Endodermal cell (in vitro differentiated cells): ENCODE results near the gene MTHFSD. TPM values are rescaled to one million over a fixed set of nuclear protein-coding genes. Genes with fewer than 3 reads are reported as not detected.

Experiments
- DNase-seq: peaks from one replicate; pipeline ENCODE4 v3.0.0-alpha.2; 2017
- H3K27ac ChIP-seq: 2 replicates; pipeline ENCODE4 v1.5.1; 2013; ENCODE audit warnings: mild to moderate bottlenecking, low read depth, low read length, moderate library complexity
- H3K27me3 ChIP-seq: 2 replicates; pipeline ENCODE4 v1.6.1; 2013; ENCODE audit warnings: mild to moderate bottlenecking, low read length, moderate library complexity; ENCODE audit not compliant: insufficient read depth, control insufficient read depth, poor library complexity, severe bottlenecking
- H3K36me3 ChIP-seq: 2 replicates; pipeline ENCODE4 v1.7.0; 2013; ENCODE audit warnings: mild to moderate bottlenecking, low read length, moderate library complexity; ENCODE audit not compliant: control insufficient read depth, insufficient read depth
- H3K4me1 ChIP-seq: one replicate; pipeline ENCODE4 v1.7.0; 2013; ENCODE audit warnings: low read length; ENCODE audit not compliant: control insufficient read depth, insufficient read depth
- H3K4me3 ChIP-seq: 2 replicates; pipeline ENCODE4 v1.5.1; 2013; ENCODE audit warnings: mild to moderate bottlenecking, low read length, moderate library complexity
- H3K9ac ChIP-seq: 2 replicates; pipeline ENCODE4 v1.6.1; 2013; ENCODE audit warnings: mild to moderate bottlenecking, low read length, moderate library complexity; ENCODE audit not compliant: poor library complexity, severe bottlenecking; ENCODE audit errors: extremely low read depth
- H3K9me3 ChIP-seq: 2 replicates; pipeline ENCODE4 v1.6.1; 2013; ENCODE audit warnings: mild to moderate bottlenecking, low read length, moderate library complexity; ENCODE audit not compliant: control insufficient read depth
- H3K27ac Mint-ChIP-seq: 2 replicates; pipeline ENCODE4 v1.8.0; 2020; ENCODE audit warnings: mixed read lengths
- H3K27me3 Mint-ChIP-seq: 2 replicates; pipeline ENCODE4 v1.8.0; 2021; ENCODE audit warnings: mild to moderate bottlenecking, mixed read lengths; ENCODE audit not compliant: insufficient read depth
- H3K36me3 Mint-ChIP-seq: 2 replicates; pipeline ENCODE4 v1.8.0; 2020; ENCODE audit warnings: low read depth, mixed read lengths
- H3K4me1 Mint-ChIP-seq: 2 replicates; pipeline ENCODE4 v1.8.0; 2020; ENCODE audit warnings: mixed read lengths
- H3K4me3 Mint-ChIP-seq: 2 replicates; pipeline ENCODE4 v1.8.0; 2020; ENCODE audit warnings: mild to moderate bottlenecking, moderate library complexity, mixed read lengths
- H3K9me3 Mint-ChIP-seq: 2 replicates; pipeline ENCODE4 v1.8.0; 2020; ENCODE audit warnings: mild to moderate bottlenecking, mixed read lengths
- WGBS, 2 experiments: methylation state at CpG; one replicate each; pipeline versions ENCODE4 v1.1.5 to v1.1.7; 2013; ENCODE audit warnings: missing lambda C conversion rate in 2 of 2, mixed read lengths in 1 of 2; ENCODE audit not compliant: insufficient coverage in 1 of 2, insufficient read length in 1 of 2; 5-methylcytosine and 5-hydroxymethylcytosine counted together
- total RNA-seq, 2 donors: library from RNA; stranded (reverse); fragmentation: NEBNext Ultra II Directional in 1 of 2; extraction: Animal tissue kit (Norgen Biotek cat#: 25700) in 1 of 2; gene quantifications; 2 replicates in 1 of 2; 3 replicates in 1 of 2; pipeline ENCODE4 v1.2.1, GENCODE V29; 2021
- TF ChIP-seq, protein P1 (sequence below): fragments of 200-600 bp; sonication (generic); conservative IDR thresholded peaks from 2 replicates; pipeline ENCODE4 v1.5.0; 2021; ENCODE audit warnings: antibody characterized with exemption, mild to moderate bottlenecking

Gene MTHFSD
- total RNA-seq, 2 donors from 2014 or later = 15.0 to 25.8 TPM

DNA sequence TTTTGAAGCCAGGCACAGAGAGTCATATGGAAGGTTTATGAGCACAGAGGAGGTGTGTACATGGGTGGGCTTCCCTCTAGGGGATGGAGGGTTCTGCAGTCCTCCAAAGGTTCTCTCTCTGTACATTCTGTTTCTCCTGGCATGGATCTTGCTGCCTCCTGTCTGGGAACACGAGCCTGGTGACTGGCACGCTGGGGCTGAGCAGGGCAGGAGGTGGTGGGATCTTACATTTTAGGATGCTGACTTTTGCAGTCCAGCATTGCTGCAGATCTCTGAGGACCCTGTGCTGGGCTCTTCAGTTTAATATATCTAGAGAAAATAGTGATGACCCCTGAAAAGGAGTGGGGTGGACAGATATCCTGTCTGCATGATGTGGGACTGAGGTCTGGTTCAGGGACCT lies 46.3 kb upstream of the MTHFSD start:
- no peaks in the 10 kb centered on the region for H3K9me3 Mint-ChIP-seq
- peaks cover 17% of the 10 kb centered on the region for H3K27me3 Mint-ChIP-seq
- Histone ChIP-seq H3K4me1 (no peaks in the 10 kb centered on the region), H3K27me3 (peaks cover 11% of the 10 kb centered on the region), H3K4me3 (no peak overlapping the region), H3K27ac (no peak overlapping the region), H3K9ac (no peak overlapping the region), H3K36me3 (no peaks in the 10 kb centered on the region), H3K9me3 (no peaks in the 10 kb centered on the region)
- H3K36me3 Mint-ChIP-seq = no peaks in the 10 kb centered on the region
- WGBS, 2 experiments = 83 to 87% methylated on average over 1 to 2 of the region's 2 CpGs
- H3K4me1 Mint-ChIP-seq = peaks cover 7% of the 10 kb centered on the region
- no peak overlapping the region for H3K27ac Mint-ChIP-seq
- no peak overlapping the region for H3K4me3 Mint-ChIP-seq
- TF ChIP-seq, protein P1, sequence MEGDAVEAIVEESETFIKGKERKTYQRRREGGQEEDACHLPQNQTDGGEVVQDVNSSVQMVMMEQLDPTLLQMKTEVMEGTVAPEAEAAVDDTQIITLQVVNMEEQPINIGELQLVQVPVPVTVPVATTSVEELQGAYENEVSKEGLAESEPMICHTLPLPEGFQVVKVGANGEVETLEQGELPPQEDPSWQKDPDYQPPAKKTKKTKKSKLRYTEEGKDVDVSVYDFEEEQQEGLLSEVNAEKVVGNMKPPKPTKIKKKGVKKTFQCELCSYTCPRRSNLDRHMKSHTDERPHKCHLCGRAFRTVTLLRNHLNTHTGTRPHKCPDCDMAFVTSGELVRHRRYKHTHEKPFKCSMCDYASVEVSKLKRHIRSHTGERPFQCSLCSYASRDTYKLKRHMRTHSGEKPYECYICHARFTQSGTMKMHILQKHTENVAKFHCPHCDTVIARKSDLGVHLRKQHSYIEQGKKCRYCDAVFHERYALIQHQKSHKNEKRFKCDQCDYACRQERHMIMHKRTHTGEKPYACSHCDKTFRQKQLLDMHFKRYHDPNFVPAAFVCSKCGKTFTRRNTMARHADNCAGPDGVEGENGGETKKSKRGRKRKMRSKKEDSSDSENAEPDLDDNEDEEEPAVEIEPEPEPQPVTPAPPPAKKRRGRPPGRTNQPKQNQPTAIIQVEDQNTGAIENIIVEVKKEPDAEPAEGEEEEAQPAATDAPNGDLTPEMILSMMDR = no peak
- no peak for DNase-seq

DNA sequence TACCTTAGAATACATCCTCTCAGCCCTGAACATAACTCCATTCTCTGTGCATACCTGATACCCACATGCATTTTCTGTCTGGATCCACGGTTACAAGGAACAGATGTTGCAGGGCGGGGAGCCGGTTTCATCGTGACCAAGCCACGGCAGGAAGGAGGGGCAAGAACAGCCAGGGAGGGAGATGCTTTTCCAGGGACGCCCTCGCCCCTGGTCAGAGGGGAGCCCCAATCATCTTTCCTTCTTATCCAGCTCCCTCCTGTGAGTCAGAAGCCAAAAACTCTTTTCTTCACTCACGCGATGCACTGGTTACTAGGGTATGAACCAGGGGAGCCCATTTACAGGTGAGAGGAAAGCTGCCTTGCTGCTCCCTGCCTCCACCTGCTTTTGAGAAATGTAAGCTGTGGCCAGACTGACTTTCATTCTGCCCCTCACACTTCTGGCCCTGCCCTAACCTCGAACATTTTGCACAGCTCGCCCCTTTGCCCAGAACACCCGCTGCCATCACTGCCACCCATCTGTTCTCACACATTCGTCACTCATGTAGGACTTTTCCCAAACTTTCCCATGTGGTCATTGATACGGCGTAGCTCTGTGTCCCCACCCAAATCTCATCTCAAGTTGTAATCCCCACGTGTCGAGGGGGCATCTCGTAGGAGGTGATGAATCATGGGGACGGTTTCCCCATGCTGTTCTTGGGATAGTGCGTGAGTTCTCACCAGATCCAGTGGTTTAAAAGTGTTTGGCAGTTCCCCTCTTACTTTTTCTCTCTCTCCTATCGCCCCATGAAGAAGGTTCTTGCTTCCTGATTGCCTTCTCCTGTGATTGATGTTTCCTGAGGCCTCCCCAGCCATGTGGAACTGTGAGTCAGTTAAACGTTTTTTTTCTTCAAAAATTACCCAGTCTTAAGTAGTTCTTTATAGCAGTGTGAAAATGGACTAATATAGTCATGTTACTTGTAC lies 43.9 kb upstream of the MTHFSD start:
- Mint-ChIP-seq H3K4me3 (no peak overlapping the region), H3K27me3 (peaks cover 25% of the 10 kb centered on the region), H3K4me1 (peaks cover 7% of the 10 kb centered on the region), H3K36me3 (no peaks in the 10 kb centered on the region), H3K27ac (no peak overlapping the region), H3K9me3 (no peaks in the 10 kb centered on the region)
- WGBS, 2 experiments = 88 to 95% methylated on average over 18 to 22 of the region's 22 CpGs
- Histone ChIP-seq H3K9me3 (no peaks in the 10 kb centered on the region), H3K4me3 (no peak overlapping the region), H3K4me1 (no peaks in the 10 kb centered on the region), H3K27me3 (peaks cover 28% of the 10 kb centered on the region), H3K36me3 (no peaks in the 10 kb centered on the region), H3K27ac (no peak overlapping the region), H3K9ac (no peak overlapping the region)
- DNase-seq = no peak
- TF ChIP-seq, protein P1 = no peak

DNA sequence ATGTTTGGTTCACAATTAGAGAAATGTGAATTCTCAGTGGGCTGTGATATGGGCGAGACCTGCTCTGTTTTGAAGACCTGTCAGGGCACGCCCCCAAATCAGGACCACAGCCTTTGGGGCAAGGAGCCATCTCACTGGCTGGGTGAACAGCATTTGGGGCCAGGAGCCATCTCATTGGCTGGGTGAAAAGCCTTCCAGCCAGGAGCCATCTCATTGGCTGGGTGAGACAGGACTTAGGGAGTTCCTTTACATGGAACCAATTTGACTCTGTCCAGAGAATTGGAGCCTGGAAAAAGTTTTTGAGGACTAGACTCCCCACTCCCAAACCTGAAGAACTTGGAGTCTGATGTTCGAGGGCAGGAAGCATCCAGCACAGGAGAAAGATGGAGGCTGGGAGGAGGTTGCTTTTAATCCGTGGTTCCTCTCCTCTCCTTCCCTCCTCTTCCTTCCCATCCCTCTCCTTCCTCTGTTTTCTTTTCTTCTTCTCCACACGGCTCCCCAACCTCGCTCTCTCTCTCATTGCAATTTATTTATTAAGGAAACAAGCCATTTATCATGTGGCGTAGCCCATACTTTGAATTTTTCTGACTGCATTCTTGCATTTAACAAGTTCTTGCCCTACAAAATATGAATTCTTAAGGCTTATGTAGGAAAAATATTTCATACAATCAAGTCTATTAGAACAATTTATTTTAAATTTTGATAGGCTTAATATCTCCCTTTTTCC lies 43.0 kb upstream of the MTHFSD start:
- no peak overlapping the region for H3K27ac ChIP-seq
- Mint-ChIP-seq H3K36me3 (no peaks in the 10 kb centered on the region), H3K27ac (no peak overlapping the region), H3K27me3 (peaks cover 33% of the 10 kb centered on the region), H3K4me1 (peaks cover 7% of the 10 kb centered on the region), H3K9me3 (no peaks in the 10 kb centered on the region), H3K4me3 (no peak overlapping the region)
- H3K9ac ChIP-seq = no peak overlapping the region
- TF ChIP-seq, protein P1 = no peak
- no peaks in the 10 kb centered on the region for H3K4me1 ChIP-seq
- no peaks in the 10 kb centered on the region for H3K36me3 ChIP-seq
- peaks cover 36% of the 10 kb centered on the region for H3K27me3 ChIP-seq
- no peak for DNase-seq
- WGBS, 2 experiments = 84 to 90% methylated on average over 4 to 6 of the region's 7 CpGs
- H3K4me3 ChIP-seq = no peak overlapping the region
- no peaks in the 10 kb centered on the region for H3K9me3 ChIP-seq
